GM12801 (cell line): ENCODE measurements around the gene SELENON.

Source experiments
- TF ChIP-seq, protein P1 (sequence below): IDR thresholded peaks from one replicate; pipeline ENCODE4 v1.5.1; 2011; ENCODE audit warnings: control low read depth; ENCODE audit not compliant: insufficient read length; ENCODE audit errors: extremely low read depth

SELENON gene

DNA sequence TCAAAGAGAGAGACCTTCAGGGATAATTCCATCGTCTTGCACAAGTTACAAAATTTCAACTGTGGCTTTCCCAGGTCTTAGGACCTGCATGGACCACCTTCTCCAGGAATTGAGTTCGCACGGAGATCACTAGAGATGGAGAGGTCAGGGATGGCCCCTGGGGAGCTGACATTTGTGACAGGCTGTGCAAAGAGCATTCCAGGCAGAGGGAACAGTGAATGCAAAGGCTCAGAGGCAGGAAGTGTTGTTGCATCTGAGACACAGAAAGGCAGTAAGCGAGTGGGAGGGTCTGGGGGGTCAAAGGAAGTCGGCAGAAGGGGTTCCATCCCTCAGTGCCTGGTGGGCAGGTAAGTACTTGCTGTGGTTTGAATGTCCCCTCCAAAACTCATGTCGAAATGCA lies 9.5 kb upstream of the SELENON start:
- TF ChIP-seq, protein P1, sequence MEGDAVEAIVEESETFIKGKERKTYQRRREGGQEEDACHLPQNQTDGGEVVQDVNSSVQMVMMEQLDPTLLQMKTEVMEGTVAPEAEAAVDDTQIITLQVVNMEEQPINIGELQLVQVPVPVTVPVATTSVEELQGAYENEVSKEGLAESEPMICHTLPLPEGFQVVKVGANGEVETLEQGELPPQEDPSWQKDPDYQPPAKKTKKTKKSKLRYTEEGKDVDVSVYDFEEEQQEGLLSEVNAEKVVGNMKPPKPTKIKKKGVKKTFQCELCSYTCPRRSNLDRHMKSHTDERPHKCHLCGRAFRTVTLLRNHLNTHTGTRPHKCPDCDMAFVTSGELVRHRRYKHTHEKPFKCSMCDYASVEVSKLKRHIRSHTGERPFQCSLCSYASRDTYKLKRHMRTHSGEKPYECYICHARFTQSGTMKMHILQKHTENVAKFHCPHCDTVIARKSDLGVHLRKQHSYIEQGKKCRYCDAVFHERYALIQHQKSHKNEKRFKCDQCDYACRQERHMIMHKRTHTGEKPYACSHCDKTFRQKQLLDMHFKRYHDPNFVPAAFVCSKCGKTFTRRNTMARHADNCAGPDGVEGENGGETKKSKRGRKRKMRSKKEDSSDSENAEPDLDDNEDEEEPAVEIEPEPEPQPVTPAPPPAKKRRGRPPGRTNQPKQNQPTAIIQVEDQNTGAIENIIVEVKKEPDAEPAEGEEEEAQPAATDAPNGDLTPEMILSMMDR, result no peak

DNA sequence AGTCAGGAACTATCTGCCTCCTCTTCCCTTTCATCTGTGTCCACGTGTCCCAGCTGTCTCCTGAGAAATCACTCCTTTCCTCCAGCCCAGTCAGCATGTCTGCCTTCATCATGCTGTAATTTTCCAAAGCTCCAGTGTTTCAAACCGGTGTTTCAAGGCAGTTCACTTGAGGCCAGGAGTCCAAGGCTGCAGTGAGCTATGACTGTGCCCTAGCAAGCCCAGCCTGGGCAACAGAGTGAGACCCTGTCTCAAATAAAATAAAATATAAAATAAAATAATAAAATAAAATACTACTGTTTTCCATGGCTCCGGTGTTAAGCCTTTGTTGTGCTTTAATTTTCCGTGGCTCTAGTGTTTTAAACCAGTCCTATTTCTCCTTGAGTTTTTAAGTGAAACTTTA lies 7.9 kb upstream of the SELENON start:
- TF ChIP-seq, protein P1, result no peak

DNA sequence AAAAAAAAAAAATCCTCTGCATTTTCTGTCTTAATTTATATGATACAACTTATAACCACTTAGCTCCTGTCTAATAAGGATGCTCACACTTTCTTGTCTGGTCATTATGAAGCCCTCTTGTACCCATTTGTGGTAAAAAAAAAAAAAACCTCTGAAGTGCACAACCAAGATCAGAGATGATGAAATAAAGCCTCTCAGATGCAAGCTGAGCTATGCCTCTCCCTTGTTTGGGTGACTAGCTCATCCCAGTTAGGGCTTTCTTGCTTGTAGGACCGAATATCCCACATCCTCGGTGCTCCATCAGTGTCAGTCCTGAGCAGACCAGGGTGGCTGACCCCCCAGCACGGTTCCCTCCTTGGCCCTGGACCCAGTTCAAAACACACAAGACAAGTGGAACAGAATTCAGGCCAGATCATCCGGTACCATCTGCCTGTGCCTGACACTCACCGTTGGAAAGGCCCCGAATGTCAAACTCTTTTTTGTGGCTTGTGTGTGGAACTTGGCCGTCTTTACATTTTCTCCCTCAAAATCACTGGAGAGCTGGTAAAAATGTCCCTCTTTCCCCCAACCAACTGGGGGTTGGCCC lies 6.3 kb upstream of the SELENON start:
- TF ChIP-seq, protein P1, result no peak

DNA sequence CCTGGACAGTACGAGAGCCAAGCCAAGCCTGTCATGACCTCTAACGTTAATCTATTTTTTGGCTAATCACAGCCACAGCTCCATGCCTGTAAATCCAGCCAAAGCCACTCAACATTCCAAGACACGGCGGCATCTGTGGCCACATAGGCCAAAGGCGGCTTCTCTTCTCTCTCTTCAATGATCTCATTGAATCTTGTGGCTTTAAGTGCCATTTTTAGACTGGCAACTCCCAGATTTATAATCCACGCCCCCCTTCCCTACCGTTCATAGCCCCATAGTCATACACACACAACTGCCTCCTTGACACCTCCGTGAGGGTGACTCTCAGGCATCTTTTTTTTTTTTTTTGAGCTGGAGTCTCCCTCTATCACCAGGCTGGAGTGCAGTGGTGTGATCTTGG lies 5.7 kb upstream of the SELENON start:
- TF ChIP-seq, protein P1, result no peak

DNA sequence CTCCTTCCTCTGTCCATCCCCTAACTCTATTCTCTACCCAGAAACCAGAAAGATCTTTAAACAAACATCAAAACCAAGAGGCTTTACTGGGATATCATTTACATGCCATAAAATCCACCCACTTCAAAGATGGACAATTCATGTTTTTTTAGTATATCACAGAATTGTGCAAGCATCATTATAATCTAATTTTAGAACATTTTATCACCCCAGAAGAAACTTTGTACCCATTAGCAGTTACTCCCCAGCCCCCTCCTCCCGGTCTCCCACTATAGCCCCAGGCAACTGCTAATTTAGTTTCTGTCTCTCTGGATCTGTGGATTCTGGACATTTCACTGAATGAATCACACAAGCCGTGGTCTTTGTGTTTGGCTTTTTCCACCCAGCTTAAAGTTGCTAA lies 4.8 kb upstream of the SELENON start:
- TF ChIP-seq, protein P1, result no peak

DNA sequence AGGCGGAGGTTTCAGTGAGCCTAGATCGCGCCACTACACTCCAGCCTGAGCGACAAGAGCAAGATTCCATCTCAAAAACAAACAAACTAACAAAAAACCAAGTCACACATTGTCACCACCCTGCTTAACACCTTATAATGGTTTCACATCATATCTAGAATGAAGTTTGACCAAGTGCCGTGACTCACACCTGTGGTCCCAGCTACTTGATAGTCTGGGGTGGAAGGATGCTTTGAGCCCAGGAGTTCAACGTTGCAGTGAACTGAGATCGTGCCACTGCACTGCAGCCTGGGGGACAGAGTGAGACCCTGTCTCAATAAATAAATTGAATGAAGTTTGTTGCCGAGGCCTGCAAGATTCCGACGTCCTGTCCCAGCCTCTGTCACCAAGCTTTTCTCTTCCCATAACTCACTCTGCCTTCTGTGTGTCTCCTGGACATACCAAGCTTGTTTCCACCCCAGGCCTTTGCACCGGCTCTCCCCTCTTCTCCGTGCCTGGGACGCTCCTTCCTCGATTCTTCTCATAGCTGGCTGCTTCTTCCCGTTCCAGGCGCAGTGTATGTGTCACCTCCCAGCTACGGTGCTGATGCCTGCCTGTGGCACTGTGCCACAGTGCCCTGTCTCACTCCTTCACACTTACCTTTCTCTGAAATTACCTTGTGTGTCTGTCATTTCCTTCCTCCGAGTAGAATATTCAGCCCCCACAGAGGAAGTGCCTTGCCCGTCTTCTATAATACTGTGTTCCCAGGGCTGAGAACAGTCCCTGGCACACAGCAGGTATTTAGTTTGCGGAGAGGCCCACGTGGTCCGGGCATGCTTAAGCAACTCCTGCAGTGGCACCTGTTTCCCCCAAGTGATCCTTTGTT lies 3.8 kb upstream of the SELENON start:
- TF ChIP-seq, protein P1, result no peak

DNA sequence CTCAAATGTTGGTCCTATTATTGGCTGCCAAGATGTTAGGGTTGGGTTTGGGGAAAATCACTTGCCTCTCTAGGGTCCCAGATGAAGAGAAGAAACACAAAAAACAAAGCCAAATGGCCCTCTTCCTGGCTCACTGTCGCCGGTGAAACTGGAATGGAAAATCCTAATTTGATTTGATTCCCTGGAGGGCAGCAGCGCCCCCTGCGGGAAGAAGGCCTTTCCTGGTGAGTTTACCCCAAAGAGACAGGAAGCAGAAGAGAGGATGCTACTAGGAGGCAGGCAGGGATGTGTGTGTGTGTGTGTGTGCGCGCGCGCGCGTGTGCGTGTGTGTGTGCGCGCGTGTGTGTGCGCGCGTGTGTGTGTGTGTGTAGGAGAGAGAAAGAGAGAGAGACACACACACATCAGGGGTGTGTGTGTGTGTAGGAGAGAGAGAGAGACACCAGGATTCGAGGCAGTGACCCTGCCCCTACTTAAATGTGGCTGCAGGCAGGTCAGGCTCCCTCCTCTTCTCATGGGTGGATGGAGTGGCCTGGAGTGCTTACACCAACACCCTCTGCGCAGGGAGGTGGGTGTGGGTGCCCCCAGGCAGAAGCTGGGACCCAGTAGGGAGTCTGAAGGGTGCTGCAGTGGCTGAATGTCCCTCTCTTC lies 3.1 kb upstream of the SELENON start:
- TF ChIP-seq, protein P1, result no peak
